ENCODE data around the gene AMOT. TPM values are rescaled to one million over a fixed set of nuclear protein-coding genes. Genes with fewer than 3 reads are reported as not detected.

AMOT gene
- total and polyA plus RNA-seq, 10 of the 15 experiments (the other 5 are each of a cell fraction or from before 2014, with no cell fraction given), result 0.92 to 14.5 (median 2.9) TPM

DNA sequence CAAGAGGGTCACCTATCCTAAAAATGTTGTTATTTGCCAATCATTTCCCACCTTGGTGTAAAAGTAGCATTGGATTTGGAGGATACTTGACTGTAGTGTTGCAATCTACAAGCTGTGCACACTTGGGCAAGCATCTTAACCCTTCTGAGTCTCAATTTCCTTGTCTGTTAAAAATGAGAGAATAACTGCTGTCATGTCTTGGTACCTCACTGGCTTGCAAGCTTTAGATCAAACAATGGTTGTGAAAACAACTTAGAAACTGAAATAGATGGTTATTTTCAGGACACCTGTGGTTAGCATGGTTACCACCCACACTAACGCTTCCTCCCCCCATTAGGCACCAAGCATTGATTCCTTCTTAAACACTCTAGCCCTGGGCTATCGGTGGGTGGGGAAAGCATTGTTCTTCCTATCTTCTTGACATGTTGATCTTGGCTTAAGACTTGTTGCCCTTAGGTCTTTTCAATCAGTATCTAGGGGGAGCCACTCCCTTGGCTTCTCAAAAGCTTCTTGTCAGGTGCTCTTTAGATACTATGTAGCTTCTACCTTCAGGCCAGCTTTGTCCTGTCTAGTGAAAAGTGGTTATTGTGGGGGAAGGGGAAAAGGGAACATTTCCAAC is 10.6 kb upstream of the AMOT start (continued):
- TF ChIP-seq POLR2A (IDR thresholded peaks at IDR 0.05; ENCODE audit: low read depth, low read length) (no peak), RELA (IDR thresholded peaks at IDR 0.05; ENCODE audit: borderline replicate concordance, partially characterized antibody) (no peak), STAT3 (IDR thresholded peaks at IDR 0.05; ENCODE audit: low read depth, low read length) (no peak), ETV6 (conservative IDR thresholded peaks at IDR 0.05 in 1 of 2, IDR thresholded peaks at IDR 0.05 in 1 of 2; ENCODE audit: borderline replicate concordance in 1 of 2, low read depth in 1 of 2) (peak in 1 of 2 experiments; percentile 67; a peak in 2 of 4 replicates), BMI1 (IDR thresholded peaks at IDR 0.05; ENCODE audit: borderline replicate concordance) (no peak), POLR2AphosphoS5 (IDR thresholded peaks at IDR 0.05; ENCODE audit: low read length) (no peak), ZZZ3 (IDR thresholded peaks at IDR 0.05; ENCODE audit: control insufficient read depth, insufficient read length, low read depth) (no peak), NFYB (IDR thresholded peaks at IDR 0.05; ENCODE audit: insufficient read depth, low read depth, low read length) (no peak), NR2C2 (IDR thresholded peaks at IDR 0.05; ENCODE audit: borderline replicate concordance, control insufficient read depth, insufficient read length, low read depth) (no peak), KAT2A (conservative IDR thresholded peaks at IDR 0.05; ENCODE audit: control insufficient read depth, low read depth, low read length) (no peak), DPF2 (IDR thresholded peaks at IDR 0.05) (no peak), ATF7 (IDR thresholded peaks at IDR 0.05; ENCODE audit: low read depth) (no peak), SUZ12 (IDR thresholded peaks at IDR 0.05; ENCODE audit: unreplicated experiment) (no peak), SMARCA5 (IDR thresholded peaks at IDR 0.05) (peak; percentile 92), MTA3 (IDR thresholded peaks at IDR 0.05; ENCODE audit: borderline replicate concordance, low read length) (peak; percentile 77; the same call in 1 of the 2 replicates)
- TF ChIP-seq, protein P1, sequence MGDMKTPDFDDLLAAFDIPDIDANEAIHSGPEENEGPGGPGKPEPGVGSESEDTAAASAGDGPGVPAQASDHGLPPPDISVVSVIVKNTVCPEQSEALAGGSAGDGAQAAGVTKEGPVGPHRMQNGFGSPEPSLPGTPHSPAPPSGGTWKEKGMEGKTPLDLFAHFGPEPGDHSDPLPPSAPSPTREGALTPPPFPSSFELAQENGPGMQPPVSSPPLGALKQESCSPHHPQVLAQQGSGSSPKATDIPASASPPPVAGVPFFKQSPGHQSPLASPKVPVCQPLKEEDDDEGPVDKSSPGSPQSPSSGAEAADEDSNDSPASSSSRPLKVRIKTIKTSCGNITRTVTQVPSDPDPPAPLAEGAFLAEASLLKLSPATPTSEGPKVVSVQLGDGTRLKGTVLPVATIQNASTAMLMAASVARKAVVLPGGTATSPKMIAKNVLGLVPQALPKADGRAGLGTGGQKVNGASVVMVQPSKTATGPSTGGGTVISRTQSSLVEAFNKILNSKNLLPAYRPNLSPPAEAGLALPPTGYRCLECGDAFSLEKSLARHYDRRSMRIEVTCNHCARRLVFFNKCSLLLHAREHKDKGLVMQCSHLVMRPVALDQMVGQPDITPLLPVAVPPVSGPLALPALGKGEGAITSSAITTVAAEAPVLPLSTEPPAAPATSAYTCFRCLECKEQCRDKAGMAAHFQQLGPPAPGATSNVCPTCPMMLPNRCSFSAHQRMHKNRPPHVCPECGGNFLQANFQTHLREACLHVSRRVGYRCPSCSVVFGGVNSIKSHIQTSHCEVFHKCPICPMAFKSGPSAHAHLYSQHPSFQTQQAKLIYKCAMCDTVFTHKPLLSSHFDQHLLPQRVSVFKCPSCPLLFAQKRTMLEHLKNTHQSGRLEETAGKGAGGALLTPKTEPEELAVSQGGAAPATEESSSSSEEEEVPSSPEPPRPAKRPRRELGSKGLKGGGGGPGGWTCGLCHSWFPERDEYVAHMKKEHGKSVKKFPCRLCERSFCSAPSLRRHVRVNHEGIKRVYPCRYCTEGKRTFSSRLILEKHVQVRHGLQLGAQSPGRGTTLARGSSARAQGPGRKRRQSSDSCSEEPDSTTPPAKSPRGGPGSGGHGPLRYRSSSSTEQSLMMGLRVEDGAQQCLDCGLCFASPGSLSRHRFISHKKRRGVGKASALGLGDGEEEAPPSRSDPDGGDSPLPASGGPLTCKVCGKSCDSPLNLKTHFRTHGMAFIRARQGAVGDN (IDR thresholded peaks at IDR 0.05), result no peak
- TF ChIP-seq, protein P2, sequence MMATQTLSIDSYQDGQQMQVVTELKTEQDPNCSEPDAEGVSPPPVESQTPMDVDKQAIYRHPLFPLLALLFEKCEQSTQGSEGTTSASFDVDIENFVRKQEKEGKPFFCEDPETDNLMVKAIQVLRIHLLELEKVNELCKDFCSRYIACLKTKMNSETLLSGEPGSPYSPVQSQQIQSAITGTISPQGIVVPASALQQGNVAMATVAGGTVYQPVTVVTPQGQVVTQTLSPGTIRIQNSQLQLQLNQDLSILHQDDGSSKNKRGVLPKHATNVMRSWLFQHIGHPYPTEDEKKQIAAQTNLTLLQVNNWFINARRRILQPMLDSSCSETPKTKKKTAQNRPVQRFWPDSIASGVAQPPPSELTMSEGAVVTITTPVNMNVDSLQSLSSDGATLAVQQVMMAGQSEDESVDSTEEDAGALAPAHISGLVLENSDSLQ (IDR thresholded peaks at IDR 0.05), result 0 out of 2 replicates have a peak, but pooled peaks have one; percentile 14
- TF ChIP-seq, protein P3, sequence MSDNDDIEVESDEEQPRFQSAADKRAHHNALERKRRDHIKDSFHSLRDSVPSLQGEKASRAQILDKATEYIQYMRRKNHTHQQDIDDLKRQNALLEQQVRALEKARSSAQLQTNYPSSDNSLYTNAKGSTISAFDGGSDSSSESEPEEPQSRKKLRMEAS (IDR thresholded peaks at IDR 0.05; ENCODE audit: low read depth, low read length), result no peak
- TF ChIP-seq, protein P4, sequence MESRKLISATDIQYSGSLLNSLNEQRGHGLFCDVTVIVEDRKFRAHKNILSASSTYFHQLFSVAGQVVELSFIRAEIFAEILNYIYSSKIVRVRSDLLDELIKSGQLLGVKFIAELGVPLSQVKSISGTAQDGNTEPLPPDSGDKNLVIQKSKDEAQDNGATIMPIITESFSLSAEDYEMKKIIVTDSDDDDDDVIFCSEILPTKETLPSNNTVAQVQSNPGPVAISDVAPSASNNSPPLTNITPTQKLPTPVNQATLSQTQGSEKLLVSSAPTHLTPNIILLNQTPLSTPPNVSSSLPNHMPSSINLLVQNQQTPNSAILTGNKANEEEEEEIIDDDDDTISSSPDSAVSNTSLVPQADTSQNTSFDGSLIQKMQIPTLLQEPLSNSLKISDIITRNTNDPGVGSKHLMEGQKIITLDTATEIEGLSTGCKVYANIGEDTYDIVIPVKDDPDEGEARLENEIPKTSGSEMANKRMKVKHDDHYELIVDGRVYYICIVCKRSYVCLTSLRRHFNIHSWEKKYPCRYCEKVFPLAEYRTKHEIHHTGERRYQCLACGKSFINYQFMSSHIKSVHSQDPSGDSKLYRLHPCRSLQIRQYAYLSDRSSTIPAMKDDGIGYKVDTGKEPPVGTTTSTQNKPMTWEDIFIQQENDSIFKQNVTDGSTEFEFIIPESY (IDR thresholded peaks at IDR 0.05), result no peak
- TF ChIP-seq, protein P5, sequence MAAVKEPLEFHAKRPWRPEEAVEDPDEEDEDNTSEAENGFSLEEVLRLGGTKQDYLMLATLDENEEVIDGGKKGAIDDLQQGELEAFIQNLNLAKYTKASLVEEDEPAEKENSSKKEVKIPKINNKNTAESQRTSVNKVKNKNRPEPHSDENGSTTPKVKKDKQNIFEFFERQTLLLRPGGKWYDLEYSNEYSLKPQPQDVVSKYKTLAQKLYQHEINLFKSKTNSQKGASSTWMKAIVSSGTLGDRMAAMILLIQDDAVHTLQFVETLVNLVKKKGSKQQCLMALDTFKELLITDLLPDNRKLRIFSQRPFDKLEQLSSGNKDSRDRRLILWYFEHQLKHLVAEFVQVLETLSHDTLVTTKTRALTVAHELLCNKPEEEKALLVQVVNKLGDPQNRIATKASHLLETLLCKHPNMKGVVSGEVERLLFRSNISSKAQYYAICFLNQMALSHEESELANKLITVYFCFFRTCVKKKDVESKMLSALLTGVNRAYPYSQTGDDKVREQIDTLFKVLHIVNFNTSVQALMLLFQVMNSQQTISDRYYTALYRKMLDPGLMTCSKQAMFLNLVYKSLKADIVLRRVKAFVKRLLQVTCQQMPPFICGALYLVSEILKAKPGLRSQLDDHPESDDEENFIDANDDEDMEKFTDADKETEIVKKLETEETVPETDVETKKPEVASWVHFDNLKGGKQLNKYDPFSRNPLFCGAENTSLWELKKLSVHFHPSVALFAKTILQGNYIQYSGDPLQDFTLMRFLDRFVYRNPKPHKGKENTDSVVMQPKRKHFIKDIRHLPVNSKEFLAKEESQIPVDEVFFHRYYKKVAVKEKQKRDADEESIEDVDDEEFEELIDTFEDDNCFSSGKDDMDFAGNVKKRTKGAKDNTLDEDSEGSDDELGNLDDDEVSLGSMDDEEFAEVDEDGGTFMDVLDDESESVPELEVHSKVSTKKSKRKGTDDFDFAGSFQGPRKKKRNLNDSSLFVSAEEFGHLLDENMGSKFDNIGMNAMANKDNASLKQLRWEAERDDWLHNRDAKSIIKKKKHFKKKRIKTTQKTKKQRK (IDR thresholded peaks at IDR 0.05; ENCODE audit: low read depth, low read length), result no peak
